H1 (cell line): ENCODE data around the gene MRPL40. TPM values are rescaled to one million over a fixed set of nuclear protein-coding genes. Genes with fewer than 3 reads are reported as not detected.

Source experiments
- BACH1 ChIP-seq: IDR thresholded peaks from 2 replicates; pipeline ENCODE4 v1.6.1; 2012; ENCODE audit warnings: low read length, improper control_type of control experiment
- CTBP2 ChIP-seq: IDR thresholded peaks from 2 replicates; pipeline ENCODE4 v1.7.0; 2011; ENCODE audit warnings: borderline replicate concordance, mild to moderate bottlenecking, moderate library complexity, mixed read lengths, low read length; ENCODE audit not compliant: insufficient read depth, insufficient read length
- EZH2 ChIP-seq: fragments of 200-600 bp; sonication (generic); IDR thresholded peaks from 2 replicates; pipeline ENCODE4 v1.7.1; 2012; ENCODE audit warnings: low read depth, mild to moderate bottlenecking, moderate library complexity, low read length, inconsistent platforms; ENCODE audit not compliant: severe bottlenecking
- MAFK ChIP-seq: IDR thresholded peaks from 2 replicates; pipeline ENCODE4 v1.6.1; 2012; ENCODE audit warnings: low read depth, mild to moderate bottlenecking, improper control_type of control experiment, low read length
- SRF ChIP-seq: IDR thresholded peaks from 2 replicates; pipeline ENCODE4 v1.6.1; 2011; ENCODE audit warnings: mild to moderate bottlenecking, low read depth, low read length, moderate library complexity
- ZNF274 ChIP-seq: IDR thresholded peaks from 2 replicates; pipeline ENCODE4 v1.7.0; 2012; ENCODE audit warnings: low read length, borderline replicate concordance; ENCODE audit errors: extremely low read depth
- polyA plus RNA-seq, 7 experiments: library from polyadenylated mRNA; depleted of rRNA in 3 of 7; stranded (reverse) in 5 of 7; unstranded in 2 of 7; fragments of >200 nt in 5 of 7; fragments of 200-250 nt in 2 of 7; gene quantifications; 1 replicate in 5 of 7; 2 replicates in 1 of 7; 4 replicates in 1 of 7; pipeline versions ENCODE4 v1.2.1 to v1.2.3, GENCODE V29; 2011 to 2013; ENCODE audit warnings: missing spikeins in 2 of 7, mixed read lengths in 2 of 7
- total RNA-seq: library from RNA; stranded (reverse); fragmentation: NEBNext Ultra II Directional; extraction: Animal tissue kit (Norgen Biotek cat#: 25700); gene quantifications from 2 replicates; pipeline ENCODE4 v1.2.1, GENCODE V29; 2021
- TF ChIP-seq, protein P1 (sequence below): IDR thresholded peaks from 2 replicates; pipeline ENCODE4 v1.6.1; 2012; ENCODE audit warnings: inconsistent platforms
- TF ChIP-seq, protein P2 (sequence below): IDR thresholded peaks from 2 replicates; pipeline ENCODE4 v1.6.1; 2012; ENCODE audit warnings: inconsistent platforms

MRPL40 gene
- total and polyA plus RNA-seq, 2 of the 8 experiments (the other 6 are each of a cell fraction or from before 2014, with no cell fraction given) = 12.4 to 14.5 TPM

DNA sequence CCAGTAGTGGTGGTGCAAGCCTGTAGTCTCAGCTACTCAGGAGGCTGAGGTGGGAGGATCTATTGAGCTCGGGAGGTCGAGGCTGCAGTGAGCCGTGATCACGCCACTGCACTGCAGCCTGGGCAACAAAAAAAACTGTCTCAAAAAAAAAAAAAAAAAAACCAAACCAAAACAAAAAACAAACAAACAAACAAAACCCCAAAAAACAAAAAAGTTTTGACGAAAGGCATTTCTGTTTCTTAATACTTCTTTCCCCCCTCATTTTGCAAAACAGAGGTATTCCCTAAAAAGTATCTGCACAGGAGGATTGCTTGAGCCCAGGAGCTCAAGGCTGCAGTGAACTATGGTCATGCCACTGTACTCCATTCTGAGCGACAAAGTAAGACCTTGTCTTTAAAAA is 12.0 kb upstream of the MRPL40 start (continued):
- TF ChIP-seq MAFK = no peak
- no peak for TF ChIP-seq SRF
- no peak for TF ChIP-seq ZNF274
- TF ChIP-seq, protein P1, sequence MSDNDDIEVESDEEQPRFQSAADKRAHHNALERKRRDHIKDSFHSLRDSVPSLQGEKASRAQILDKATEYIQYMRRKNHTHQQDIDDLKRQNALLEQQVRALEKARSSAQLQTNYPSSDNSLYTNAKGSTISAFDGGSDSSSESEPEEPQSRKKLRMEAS = no peak
- no peak for TF ChIP-seq CTBP2
- TF ChIP-seq BACH1 = no peak
- TF ChIP-seq, protein P2, sequence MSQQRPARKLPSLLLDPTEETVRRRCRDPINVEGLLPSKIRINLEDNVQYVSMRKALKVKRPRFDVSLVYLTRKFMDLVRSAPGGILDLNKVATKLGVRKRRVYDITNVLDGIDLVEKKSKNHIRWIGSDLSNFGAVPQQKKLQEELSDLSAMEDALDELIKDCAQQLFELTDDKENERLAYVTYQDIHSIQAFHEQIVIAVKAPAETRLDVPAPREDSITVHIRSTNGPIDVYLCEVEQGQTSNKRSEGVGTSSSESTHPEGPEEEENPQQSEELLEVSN = no peak
- TF ChIP-seq EZH2 = no peak
